Limb (tissue), 2 donors: ENCODE results near the gene TNIP3.

Source experiments
- DNase-seq, 2 donors: peaks; one replicate each; pipeline ENCODE4 v3.0.0-alpha.2; 2016; ENCODE audit errors: extremely low spot score in 2 of 2

Gene TNIP3

DNA sequence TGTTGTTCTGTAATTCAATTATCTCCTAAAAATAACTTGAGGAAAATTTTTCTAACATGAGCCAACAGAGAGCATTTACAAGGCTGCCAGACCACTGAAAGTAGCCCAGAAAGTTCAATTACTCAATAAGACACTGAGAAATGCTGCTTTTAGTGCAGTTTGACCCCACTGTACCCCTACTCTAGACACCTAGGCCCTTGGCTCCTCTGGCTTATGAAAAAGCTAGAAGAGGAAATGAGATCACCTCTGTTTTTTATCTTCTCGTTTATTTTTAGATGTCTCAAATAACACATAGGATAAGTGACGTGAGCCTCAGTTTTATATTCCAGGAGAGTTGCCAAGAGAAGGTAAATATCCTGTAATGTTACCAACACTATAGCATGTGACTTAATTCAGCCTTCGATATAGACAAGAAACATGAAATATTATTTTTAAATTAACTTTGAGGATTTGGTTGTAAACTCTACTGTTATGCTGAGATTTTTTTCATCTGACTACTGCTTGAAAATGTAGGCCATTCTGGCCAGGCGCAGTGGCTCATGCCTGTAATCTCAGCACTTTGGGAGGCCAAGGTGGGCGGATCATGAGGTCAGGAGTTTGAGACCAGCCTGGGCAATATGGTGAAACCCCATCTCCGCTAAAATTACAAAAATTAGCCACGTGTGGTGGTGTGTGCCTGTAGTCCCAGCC lies 24.4 kb downstream of the TNIP3 start:
- DNase-seq = peak in 1 of 2 donors; percentile 54

DNA sequence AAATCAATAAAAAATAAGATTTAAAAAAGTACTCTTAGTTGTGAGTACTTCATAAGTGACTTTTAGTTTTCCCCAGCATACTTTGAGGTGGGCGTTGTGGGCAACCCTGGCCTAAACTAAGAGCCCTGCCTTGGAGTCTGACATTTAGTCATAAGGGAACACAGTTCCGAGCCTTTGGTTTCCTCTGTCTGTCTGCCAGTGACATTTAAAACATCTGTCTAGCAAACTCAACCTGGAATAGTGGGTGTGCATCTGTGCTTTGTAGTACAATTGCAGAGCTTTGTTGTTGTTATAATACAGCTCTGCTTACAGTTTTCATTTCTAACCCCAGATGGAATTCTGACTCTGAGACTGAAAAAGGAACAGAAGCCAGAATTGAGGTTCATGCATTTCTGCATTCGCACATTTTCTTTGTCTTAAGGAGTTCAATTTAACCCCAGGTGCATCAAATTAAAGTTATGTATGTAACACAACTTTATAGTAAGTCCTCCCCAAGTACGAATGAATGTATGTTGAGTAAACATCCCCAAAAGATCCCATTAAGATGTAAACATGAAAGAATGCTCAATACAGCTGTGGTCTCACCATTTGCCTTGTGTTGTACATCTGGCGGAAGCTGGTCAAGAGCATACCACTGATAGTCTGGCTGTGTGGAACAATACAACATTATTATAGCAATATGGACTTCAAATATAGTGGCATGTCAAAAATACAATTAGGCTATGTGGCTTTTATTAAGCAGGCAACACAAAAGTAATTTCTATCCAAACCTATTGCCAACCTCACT lies 25.9 kb downstream of the TNIP3 start:
- peak in 1 of 2 donors; percentile 20 for DNase-seq

DNA sequence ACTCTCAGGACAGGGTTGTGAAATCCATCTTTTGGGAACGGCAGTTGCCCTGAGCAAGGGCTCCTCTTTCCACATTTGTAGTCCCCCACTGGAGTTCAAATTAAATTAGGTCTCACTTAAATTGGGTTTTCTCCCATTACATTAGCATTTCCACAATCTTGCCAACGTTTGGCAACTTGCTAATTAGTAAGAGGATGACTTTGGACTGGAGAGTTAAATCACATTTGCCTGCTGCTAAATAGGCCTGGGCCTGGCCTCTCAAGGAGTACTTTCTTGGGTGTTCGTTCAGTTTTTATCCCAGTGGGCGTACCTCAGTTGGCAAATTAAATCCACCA lies 33.8 kb downstream of the TNIP3 start:
- no peak for DNase-seq

DNA sequence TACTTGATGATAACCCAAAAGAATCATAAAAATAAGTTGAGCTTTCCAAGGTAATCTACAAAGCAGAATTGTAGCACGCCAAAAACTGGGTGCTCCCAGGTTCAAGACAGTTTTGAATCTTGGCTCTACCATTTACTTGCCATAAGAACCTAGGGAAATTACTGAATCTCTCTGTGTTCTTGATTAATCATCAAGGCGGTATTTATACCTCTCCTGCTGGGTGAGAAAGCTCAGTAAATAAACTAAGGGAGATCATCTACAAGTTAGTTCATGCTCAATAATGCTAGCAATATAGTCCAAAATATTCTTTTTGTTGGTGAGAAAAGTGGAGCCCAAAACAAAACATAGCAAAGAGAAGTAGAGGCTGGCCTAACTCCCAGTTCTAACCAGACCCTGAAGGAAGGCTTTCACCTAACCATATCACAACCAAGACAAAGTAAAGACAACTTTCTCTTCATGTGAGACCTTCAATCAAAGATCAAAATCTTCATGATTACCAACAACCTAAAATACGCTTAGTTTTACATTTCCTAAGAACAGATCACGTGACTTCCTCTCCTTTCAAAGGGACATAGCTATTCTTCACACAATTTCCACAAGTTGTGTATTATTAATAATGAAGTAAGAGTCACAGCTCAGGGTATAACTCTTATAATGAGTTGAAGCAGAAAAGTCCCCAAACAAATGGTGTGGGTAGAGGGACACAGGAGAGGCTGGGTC lies 34.4 kb downstream of the TNIP3 start:
- no peak for DNase-seq

DNA sequence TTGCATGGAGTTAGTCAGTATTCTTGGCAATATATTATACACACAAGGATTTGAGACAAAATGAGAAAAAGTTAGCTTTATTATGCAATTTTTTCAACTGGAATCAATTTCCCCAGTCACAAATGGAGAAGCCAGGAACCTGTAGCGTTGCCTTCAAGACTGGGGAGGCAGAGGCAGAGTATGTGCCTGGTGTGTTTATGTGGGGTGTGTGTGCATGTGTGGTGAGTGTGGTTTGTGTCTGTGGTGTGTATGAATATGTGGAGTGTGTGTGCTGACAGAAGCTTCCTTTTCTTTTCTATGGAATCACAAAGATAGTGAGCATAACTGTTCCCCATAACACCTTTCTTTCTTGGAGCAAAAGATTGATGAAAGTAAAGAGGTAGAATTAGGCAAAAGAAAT lies 37.0 kb downstream of the TNIP3 start:
- DNase-seq = no peak

DNA sequence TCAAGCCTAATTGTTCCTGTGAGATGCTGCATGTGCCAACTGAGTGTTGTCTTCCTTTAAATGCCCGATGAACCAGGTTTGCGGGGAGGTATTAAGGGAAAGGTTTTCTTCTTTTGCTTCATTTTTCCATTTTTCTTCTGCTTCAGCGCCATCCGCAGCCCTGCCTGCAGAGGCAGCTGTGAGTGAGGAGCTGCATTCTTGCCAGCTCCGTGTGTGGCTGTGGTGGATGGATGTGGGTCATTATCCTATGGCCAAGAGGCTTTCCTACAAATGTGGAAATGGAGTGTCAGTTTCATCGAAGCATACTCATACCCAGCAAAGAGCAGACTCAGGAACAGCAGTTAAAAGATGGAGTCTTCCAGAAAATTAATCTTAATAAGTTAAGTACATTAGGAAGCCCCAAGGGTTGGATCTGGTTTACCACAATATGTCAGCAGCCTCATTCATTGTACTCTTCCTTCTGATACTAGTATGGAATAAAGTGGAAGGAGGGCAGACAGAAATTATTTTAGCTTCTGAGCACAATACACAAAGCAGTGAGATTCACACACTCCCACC lies 37.6 kb downstream of the TNIP3 start:
- no peak for DNase-seq

DNA sequence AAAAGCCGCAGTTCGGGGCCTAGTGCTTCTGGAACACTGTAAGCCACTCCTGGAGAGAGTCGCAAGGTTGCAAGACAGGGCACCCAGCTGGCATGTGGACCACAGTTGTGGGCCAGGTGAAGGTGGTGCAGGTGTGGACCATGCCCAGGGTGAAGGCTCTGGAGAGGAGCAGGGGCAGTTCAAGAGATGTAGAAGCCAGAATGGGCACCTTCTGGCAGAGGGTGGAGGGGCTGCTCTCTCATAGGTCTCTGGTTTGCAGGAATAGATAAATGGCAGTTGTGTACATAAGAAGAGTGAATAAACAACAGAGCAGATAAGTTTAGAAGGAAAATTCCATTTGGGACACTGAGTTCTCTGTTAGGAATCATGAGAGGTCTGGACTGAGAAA lies 38.6 kb downstream of the TNIP3 start:
- DNase-seq = no peak

DNA sequence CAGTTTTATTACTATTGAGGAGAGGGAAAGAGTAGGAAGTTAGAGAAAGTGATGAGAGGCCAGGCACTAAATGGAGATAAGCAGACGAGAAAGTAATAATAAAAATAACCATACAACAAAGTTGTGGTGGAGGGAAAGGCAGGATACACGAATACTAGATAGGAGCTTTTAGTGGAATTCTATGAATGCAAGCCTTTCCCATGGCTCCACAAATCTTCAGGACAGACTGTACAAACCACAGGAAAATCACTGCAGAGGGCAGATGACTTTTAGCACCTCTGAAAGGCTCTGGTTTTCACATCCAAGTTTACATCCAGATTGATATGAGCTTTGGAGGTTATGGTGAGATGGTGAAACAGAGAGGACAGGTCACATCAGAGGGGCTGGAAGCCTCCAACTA lies 41.5 kb downstream of the TNIP3 start:
- no peak for DNase-seq

DNA sequence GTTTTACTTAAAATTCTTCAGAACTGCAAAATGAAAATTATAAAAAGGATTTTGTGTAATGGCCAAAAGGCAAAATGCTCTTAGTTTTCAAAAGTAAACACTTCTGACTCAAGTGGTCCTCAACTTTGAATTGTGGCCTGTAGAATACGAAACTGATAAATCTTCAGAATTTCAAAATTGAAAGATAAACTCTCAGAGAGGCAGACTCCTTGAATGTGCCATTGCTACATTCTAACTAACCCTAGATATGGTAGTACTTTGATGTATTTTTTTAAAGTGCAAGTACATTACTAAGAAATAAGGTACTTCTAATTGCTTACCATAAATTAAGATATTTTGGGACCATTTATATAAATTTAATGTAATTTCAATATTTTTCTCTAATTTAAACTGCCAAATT lies 44.4 kb downstream of the TNIP3 start:
- no peak for DNase-seq

DNA sequence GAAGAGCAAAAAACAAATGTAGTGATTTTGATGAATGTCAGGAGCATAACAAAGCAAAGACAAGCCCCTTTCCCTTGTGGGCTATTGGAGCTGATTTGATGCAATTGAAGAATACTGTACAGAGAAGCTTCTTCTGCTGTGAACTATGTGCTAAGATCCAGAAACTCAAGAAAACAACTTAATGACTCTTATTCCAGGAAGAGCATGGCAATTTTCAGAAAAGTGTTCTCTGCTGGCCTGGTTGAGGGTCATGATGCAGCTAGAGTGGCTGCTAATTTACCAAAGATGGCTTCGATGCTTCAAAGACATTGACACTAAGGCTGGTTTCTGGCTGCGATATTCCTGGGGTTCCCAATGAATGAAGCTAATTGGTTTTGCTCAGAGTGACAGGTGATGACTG lies 45.8 kb downstream of the TNIP3 start:
- no peak for DNase-seq

DNA sequence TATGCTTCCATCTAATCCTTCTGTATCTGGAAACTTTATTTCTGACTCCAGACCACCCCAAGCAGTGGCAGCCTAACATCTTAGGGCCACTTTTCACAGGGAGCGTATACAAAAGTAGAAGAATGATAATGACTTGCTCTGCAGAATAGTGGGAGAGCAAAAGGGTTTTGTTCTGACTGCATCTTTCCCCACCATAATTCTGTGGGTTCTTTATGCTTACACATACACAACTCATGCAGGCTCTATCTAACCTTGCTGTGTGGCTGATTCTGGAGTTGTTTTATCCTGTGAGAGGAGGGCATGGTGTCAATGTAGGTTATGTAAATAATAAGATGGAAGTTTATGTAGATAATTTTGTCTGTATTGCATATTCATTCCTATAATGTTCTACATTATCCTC lies 49.4 kb downstream of the TNIP3 start:
- no peak for DNase-seq

DNA sequence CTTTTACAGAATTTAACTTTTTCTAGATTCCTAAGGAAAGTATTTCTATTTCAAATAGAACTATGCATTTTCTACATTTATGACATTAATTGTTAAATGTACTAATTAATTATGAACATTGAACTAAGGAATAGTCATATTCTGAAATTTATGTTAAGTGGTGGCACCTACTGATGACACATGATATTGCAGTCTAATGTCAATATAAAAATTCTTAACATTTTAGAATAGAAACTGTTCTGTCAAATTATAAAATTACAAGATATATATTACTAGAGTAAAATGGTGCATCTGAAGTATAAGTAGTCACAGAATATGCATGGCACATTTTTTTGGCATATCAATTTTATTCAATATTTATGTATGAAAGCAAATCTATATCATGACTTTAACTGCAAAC lies 51.6 kb downstream of the TNIP3 start:
- no peak for DNase-seq

DNA sequence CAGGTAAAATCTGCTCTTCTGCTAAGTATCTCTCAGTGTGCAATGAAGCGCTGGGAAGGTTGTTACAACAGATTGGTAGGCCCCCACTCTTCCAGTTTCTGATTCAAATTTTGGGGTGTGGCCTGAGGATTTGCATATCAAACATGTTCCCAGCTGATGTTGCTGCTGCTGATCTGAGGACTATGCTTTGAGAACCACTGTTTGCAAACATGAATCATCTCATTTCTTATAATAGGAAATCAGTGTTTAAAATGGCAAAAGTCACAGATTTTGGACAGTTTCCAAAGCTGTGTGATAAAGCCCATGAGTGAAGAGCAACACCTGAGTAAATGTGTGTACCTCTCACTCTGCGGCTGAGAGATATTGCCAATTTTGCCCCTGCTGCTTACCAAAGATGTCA lies 55.6 kb downstream of the TNIP3 start:
- DNase-seq = no peak

DNA sequence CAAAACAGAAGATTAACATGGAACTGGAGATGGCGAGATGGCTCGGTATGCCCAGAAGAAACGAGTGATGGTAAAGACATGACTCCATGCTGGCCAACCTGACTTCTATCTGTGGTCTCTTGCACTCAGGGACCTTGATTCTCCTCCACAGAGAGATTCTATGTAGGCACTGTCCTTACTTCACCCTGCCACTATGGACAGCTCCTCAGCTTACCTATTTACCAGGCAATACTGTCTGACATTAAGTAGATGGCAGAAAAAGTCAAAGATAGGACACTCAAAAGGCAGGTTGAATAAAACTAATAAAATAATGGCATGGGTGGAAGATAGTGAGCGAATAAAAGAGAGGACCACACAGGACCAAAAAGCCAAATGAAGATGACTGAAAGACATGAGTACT lies 56.6 kb downstream of the TNIP3 start:
- DNase-seq = no peak

DNA sequence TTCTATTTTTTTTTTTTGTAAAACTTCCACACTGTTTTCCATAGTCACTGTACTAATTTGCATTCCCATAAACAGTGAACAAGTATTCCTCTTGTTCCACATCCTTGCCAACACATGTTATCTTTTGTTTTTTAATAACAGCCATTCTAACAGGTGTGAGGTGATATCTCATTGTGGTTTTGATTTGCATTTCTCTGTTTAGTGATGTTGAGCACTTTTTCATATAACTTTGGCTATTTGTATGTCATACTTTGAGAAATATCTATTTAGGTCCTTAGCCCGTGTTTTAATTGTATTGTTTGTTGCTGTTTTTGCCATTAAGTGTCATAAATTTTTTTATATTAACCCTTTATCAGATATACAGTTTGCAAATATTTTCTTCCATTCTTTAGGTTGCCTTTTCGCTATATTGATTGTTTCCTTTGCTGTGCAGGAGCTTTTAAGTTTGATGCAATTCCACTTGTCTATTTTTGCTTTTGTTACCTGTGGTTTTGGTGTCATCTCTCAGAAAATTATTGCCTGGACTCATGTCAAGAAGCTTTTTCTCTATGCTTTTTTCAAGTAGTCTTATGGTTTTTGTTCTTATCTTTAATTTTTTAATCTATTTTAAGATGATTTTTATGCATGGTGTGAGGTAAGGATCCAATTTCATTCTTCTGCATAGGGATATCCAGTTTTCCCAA lies 63.9 kb downstream of the TNIP3 start:
- no peak for DNase-seq

DNA sequence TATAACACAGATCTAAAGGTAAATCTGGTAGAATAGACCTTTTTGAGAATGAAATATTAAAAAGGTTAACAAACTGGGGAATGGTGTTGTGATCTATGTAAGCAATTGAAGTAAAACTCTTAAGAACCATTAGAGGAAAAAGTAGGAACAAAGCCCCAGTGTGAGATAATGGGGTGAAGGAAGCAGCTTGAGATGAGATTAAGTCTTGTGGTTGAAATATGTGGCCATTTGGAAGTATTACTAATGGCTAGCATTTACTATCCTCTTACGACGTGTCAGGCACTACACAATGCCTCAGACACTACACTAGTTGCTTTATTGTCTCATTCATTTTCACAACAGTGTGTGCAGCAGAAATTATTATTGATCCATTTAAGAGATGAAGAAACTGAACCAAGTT lies 65.9 kb downstream of the TNIP3 start:
- DNase-seq = no peak

DNA sequence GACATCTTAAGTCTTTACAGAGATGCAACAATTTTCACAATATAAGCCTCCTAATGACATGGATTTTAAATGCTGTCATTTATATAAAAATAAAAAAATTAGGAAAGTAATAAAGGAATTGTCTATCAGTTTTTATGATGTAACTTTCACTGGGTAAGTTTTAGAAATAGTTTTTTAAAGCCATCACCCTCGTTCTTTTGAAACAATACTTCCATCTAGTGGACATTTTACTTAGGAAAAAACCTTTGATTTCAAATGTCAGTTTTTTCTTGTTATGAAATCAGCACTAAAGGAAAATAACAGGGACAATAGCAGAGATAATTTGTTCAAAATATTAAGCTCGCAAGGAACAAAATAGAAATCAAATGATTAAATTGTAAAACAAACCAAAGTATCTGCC lies 67.5 kb downstream of the TNIP3 start:
- peak in 1 of 2 donors; percentile 76 for DNase-seq

DNA sequence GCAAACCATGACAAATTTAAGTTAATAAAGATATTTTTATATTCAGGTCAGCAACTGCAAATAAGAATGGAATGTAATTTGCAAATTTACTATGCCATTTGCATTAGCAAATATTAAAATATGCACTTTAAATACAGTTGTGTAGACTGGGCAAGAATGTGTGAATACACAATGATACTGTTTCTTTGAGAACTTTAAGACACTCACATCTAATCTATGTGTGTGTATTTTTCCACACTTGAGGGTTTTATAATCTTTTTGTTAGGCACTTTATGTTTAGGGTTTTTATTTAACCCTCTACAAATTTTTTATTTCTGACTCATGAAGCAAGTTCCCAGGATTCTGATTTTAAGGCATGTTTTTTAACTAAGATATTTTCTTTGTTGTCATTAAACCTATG lies 67.9 kb downstream of the TNIP3 start:
- DNase-seq = no peak

DNA sequence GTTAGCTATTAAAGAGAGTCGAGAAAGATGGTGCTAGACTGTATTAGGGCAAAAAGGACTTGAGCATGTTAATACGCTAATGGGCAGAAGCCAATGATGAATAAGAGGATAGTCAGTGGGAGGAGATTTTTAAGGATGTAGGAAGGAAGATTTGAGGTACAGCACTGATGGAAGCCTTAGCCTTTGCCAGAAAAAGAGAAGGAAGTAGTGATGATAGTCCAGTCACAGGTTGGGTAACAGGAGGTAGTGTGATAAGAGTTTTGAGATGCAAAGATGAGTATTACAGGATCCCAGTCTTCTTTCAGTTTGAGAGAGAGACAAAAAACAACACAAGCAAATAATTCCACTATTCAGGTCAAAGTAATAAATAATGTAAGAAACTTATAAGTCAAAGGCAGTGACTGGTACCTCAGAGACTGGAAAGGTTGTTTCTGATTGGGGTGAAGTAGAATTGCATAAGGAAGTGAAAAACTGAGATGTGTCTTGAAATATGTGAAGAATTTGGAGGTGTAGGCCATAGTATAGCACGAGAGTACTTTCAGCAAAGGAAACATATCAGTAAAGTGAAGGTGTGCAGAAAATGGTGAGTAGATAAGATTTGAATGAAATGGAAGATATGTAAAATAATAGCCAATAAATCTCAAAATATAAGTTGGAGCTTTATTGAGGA lies 69.7 kb downstream of the TNIP3 start:
- DNase-seq = no peak

DNA sequence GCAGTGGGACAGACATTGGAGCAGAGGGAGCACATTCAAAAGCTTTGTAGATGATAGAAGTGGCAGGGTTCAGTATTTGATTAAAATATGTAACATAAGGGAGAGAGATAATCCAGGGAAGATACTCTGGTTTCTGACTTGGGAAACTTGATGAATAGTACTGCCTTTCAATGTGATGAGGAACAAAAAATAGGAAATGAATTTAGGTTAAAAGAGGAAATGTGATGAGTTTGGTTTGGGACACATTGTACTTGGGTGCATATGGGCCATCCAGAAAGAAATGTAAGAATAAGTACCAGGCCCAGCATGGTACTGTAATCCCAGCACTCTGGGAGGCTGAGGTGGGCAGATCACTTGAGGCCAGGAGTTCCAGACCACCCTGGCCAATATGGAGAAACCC lies 70.9 kb downstream of the TNIP3 start:
- no peak for DNase-seq

DNA sequence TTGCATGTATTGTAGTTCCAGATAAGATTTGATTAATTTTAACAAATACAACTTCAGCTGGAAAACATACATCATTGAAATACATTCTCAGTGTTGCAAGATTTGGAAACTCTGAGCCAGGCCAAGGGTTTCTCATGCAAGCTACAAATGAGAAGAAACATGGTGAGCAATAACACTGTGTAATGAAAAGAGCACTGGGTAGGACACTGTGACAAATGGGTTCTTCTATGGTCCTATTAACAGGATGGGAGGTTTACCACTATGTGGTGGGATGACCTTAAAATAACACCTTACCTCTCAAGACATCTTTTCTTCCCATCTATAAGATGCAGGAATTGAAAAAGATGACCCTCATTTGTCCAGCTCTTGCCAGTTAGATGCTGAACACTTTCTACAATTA lies 72.2 kb downstream of the TNIP3 start:
- DNase-seq = no peak
